ENCODE results near the gene USP24.
A peak's percentile ranks its signal among the peaks of the same experiment; 100 is the strongest.

The USP24 gene

DNA sequence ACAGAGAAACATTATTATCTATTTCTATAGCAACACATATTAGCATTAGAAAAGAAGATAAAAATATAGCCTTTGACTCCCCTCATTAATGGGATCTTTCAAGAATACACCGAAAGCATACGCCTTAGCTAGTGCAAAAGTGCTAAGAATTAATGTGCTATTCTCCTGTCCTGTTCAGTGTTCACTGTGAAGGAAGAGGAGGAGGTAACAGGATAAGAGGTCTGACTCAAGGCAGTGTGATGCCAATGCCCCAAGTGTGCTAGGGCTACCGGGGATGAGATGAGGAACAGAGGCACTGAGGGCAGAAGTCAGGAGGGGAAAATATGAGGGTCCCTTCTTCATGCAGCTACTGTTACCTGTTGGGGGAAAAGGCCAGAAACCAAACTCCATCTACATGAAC is 43.5 kb downstream of the USP24 start:
- Mint-ChIP-seq H3K27ac (no peak overlapping the region), H3K4me1 (ENCODE audit: low read depth) (peaks cover 40% of the 10 kb centered on the region), H3K9me3 (no peaks in the 10 kb centered on the region), H3K27me3 (no peaks in the 10 kb centered on the region), H3K36me3 (ENCODE audit: low read depth) (peaks cover 71% of the 10 kb centered on the region), H3K4me3 (no peak overlapping the region)

DNA sequence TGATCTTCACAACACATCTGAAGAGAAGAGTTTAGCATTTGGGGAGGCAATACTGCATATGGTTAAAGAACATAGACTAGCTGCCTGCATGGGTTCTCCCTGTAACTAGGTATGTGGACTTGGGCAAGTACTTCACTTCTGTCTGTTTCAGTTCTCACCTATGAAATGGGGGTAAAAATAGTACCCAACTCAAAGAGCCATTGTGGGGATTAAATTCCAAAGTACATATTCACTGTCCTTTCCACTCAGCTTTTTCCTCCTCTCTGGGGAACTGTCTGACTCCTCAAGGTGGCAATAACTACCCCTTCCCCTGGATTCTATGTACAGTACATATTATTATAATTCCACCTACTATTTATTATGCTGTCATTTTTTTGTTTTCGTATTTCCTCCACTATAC is 44.7 kb downstream of the USP24 start:
- no peaks in the 10 kb centered on the region for H3K9me3 Mint-ChIP-seq

DNA sequence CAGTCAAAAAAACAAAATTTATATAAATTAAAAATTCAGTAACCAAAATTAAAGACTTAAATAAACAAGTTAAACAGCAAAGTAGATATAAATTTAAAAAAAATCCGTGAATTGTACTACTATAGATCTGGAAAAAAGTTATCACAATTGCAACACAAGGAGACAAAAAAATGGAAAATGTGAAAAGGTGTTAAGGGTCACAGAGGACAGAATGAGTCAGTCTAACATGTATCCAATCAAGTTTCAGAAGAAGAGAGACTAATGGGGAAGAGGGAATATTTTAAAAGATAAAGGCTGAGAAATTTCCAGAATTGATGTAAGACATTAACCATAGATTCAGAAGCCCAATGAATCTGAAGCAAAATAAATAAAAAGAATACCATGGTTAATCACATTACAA is 46.0 kb downstream of the USP24 start:
- H3K27ac Mint-ChIP-seq: peak overlapping the region; percentile 96
- no peaks in the 10 kb centered on the region for H3K27me3 Mint-ChIP-seq
- peaks cover 85% of the 10 kb centered on the region for H3K36me3 Mint-ChIP-seq (ENCODE audit: low read depth)
- H3K9me3 Mint-ChIP-seq: no peaks in the 10 kb centered on the region
- H3K4me1 Mint-ChIP-seq (ENCODE audit: low read depth): peaks cover 54% of the 10 kb centered on the region
- peak overlapping the region; percentile 24 for H3K4me3 Mint-ChIP-seq

More for the DNA sequence above, 44.7 kb downstream of the USP24 start:
- Mint-ChIP-seq H3K36me3 (ENCODE audit: low read depth) (peaks cover 74% of the 10 kb centered on the region), H3K27me3 (no peaks in the 10 kb centered on the region), H3K4me1 (ENCODE audit: low read depth) (peaks cover 41% of the 10 kb centered on the region), H3K4me3 (no peak overlapping the region), H3K27ac (peak overlapping the region; percentile 96)

DNA sequence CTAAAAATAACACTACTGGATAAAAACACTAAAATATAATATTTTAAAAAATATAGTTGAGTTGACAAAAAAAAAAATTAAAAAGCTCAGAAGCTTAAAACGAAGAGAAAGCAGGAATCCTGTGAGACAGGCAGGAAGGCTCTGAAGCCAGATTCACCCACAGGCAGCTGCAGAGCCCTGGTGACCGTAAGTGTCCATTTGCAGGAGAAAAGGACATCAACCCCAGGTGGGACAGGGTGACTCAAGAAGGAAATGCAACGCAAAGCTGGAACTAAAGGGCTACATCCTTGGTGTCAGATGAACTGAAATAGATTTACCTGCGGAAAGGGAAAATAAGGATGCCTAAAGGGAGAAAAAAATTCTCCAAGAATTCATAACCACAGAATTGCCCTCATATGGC is 46.8 kb downstream of the USP24 start:
- H3K4me3 Mint-ChIP-seq: no peak overlapping the region
- peak overlapping the region; percentile 96 for H3K27ac Mint-ChIP-seq
- H3K9me3 Mint-ChIP-seq: no peaks in the 10 kb centered on the region
- peaks cover 85% of the 10 kb centered on the region for H3K36me3 Mint-ChIP-seq (ENCODE audit: low read depth)
- H3K27me3 Mint-ChIP-seq: no peaks in the 10 kb centered on the region
- H3K4me1 Mint-ChIP-seq (ENCODE audit: low read depth): peaks cover 58% of the 10 kb centered on the region

DNA sequence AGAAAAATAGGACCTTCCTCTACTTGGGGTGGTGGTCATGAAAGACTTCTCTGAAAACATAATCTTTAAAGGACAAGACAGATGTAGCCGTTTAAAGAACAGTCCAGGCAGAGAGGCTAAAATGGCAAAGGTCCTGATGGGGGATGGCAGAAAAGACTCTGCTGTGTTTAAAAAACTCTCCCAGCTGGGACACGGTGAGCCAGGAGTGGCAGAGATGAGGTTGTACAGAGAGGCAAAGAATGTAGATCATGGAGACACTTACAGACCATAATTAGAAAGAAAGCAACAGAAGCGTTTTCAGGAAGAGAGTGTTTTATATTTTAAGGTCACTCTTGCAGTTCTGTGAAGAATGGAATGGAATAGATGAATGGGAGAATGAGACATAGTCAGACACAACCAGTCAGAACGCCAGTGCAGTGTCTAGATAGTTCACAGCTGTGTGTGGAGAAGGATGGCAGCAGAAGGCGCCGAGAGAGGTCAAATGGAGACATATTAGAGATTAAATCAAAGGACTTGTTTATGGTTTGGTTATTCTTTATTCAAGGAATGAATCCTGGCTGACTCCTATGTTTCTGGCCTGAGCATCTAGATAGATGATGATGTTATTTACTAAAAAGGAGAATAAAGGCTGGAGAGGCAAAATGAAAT is 47.8 kb downstream of the USP24 start:
- no peaks in the 10 kb centered on the region for H3K27me3 Mint-ChIP-seq
- H3K27ac Mint-ChIP-seq: peak overlapping the region; percentile 69
- H3K4me3 Mint-ChIP-seq: no peak overlapping the region
- H3K36me3 Mint-ChIP-seq (ENCODE audit: low read depth): peaks cover 83% of the 10 kb centered on the region
- no peaks in the 10 kb centered on the region for H3K9me3 Mint-ChIP-seq
- H3K4me1 Mint-ChIP-seq (ENCODE audit: low read depth): peaks cover 58% of the 10 kb centered on the region

DNA sequence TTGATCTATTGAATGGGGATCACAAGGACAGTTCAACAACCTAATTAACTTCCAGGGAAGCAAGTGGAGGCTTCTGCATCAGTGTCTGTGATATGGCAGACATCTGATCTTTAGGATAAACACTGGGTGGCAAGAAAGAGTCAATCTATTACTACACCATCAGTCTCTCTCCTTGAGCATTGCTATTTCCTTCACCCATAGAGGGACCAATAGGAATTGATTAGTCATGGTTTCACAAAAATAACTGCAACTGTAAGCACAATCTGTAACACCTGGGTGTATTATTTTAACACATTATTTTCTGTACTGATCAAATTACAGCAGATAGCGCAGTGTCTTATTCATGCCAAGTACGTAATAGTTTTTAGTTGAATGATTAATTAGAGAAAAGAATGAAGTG is 50.3 kb downstream of the USP24 start:
- Mint-ChIP-seq H3K4me1 (ENCODE audit: low read depth) (peaks cover 48% of the 10 kb centered on the region), H3K27me3 (no peaks in the 10 kb centered on the region)

DNA sequence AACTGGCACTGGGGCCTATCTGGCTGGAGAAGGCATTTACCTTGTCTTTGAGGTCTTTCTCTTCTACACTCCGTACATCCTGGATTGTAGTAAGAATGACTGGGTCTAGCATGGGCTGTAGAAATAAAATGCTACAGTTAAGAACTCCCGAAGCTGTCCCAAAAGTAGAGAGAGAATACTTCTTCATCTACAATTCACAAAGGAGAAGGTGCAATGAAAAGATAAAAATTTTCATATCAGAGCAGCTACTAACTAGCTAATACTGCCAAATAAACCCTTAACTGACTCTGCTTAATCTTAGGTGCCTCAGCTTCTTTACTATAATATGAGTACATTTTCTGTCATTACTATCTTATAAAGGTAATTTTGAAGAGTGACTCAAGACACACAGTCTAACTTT is 55.6 kb downstream of the USP24 start:
- H3K27me3 Mint-ChIP-seq: no peaks in the 10 kb centered on the region
- H3K27ac Mint-ChIP-seq: no peak overlapping the region
- no peaks in the 10 kb centered on the region for H3K9me3 Mint-ChIP-seq
- peaks cover 18% of the 10 kb centered on the region for H3K4me1 Mint-ChIP-seq (ENCODE audit: low read depth)
- H3K4me3 Mint-ChIP-seq: no peak overlapping the region
- H3K36me3 Mint-ChIP-seq (ENCODE audit: low read depth): peaks cover 70% of the 10 kb centered on the region

More for the DNA sequence above, 50.3 kb downstream of the USP24 start:
- Mint-ChIP-seq H3K36me3 (ENCODE audit: low read depth) (peaks cover 75% of the 10 kb centered on the region), H3K27ac (peak overlapping the region; percentile 84), H3K4me3 (no peak overlapping the region), H3K9me3 (no peaks in the 10 kb centered on the region)

DNA sequence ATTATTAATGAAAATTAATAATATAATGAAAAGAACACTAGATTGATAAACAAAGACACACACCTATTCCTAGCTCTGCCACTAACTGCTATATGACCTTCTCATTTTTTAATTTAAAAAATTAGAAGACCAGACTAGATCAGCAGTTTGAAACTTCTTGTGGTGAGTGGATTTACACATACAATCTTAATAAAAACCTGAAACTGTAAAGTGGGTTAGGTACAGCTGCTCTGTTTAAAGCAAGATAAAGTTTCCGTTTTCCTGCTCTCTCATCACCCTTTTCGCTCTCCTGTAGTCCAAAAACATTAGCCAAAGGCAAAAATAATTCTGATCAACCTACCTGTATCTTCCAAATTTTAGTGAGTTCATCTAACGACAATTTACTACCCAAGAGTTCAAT is 58.6 kb downstream of the USP24 start:
- Mint-ChIP-seq H3K9me3 (no peaks in the 10 kb centered on the region), H3K27me3 (no peaks in the 10 kb centered on the region), H3K27ac (no peak overlapping the region), H3K36me3 (ENCODE audit: low read depth) (peaks cover 80% of the 10 kb centered on the region), H3K4me3 (no peak overlapping the region), H3K4me1 (ENCODE audit: low read depth) (peaks cover 27% of the 10 kb centered on the region)

DNA sequence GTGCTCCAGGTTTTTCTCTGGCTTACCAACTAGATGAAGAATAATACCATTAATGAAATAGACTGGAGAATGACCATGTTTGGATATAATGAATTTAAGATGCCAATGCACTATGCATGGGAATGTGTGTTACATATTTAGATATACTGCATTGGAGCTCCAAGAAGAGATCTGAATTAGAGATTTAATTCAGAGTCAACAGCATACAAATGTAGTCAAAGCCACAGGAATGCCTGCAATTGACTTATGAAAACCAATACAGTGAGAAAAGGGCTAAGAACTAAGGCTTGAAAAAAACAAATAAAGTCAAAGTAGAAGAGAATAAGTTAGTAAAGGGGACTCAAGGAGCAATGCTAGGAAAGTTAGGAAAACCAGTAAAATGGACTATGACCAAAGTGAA is 59.1 kb downstream of the USP24 start:
- H3K4me3 Mint-ChIP-seq: no peak overlapping the region
- no peaks in the 10 kb centered on the region for H3K9me3 Mint-ChIP-seq
- no peaks in the 10 kb centered on the region for H3K27me3 Mint-ChIP-seq
- H3K36me3 Mint-ChIP-seq (ENCODE audit: low read depth): peaks cover 82% of the 10 kb centered on the region
- peaks cover 32% of the 10 kb centered on the region for H3K4me1 Mint-ChIP-seq (ENCODE audit: low read depth)
- H3K27ac Mint-ChIP-seq: peak overlapping the region; percentile 42

DNA sequence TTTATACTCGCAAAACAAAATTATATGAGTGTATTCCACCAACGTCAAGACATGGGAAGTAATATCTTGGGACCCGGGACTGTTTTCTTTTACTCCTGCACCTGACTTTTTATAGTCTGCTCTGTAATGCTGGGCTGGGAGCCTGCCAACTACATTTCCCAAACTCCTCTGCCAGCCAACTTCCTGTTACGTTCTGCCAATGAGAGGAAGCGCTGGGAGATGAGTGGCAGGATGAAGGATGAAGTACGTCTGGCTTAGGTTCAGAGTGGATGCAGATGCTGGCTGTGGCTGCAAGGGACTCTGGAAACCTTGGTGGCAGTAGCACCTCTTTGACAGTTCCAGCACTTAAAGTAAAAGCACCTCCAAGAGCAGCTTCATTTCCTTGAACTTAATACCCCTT is 59.6 kb downstream of the USP24 start:
- Mint-ChIP-seq H3K27me3 (no peaks in the 10 kb centered on the region), H3K9me3 (no peaks in the 10 kb centered on the region), H3K4me1 (ENCODE audit: low read depth) (peaks cover 38% of the 10 kb centered on the region), H3K4me3 (no peak overlapping the region), H3K36me3 (ENCODE audit: low read depth) (peaks cover 83% of the 10 kb centered on the region), H3K27ac (peak overlapping the region; percentile 42)

DNA sequence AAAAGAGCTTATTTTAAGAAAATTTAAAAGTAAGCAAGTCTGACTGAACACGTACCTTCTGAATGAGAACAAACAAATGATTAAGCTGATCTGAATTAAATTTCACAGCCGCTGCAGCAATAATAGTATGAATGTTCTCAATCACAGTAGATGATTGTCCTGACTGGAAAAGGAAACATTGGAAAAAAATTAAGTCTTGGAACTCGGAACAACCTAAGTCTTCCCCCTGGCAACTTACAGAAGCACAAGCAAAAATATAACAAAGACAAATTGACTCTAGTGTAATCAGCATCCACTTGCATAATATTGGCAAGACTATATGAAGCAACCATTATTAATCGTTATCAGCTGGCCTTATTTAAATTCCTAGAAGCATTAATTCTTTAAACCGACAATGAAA is 60.5 kb downstream of the USP24 start:
- Mint-ChIP-seq H3K36me3 (ENCODE audit: low read depth) (peaks cover 76% of the 10 kb centered on the region), H3K9me3 (no peaks in the 10 kb centered on the region), H3K4me3 (no peak overlapping the region), H3K27me3 (no peaks in the 10 kb centered on the region), H3K4me1 (ENCODE audit: low read depth) (peaks cover 38% of the 10 kb centered on the region), H3K27ac (no peak overlapping the region)

DNA sequence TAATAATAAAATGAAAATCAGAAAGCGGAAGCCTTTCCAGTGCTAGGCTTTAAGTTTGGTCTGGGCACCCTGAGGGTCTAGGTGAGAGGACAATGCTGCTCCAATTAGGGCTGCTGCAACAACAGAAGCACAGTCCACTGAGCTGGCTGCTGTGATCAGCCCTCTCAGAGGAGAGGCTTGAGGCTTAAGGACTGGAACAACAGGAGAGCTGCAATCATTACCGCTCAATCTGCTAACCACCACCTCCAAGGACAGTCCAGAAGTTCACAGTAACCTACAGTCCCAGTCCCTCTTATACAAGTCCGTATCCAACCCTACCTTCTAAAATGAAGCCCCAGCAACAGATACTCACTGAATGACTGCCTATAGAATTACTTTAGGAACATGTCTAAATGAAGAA is 62.1 kb downstream of the USP24 start:
- peaks cover 66% of the 10 kb centered on the region for H3K36me3 Mint-ChIP-seq (ENCODE audit: low read depth)
- no peaks in the 10 kb centered on the region for H3K27me3 Mint-ChIP-seq
- H3K4me3 Mint-ChIP-seq: no peak overlapping the region
- H3K9me3 Mint-ChIP-seq: no peaks in the 10 kb centered on the region
- H3K27ac Mint-ChIP-seq: peak overlapping the region; percentile 52
- peaks cover 38% of the 10 kb centered on the region for H3K4me1 Mint-ChIP-seq (ENCODE audit: low read depth)

DNA sequence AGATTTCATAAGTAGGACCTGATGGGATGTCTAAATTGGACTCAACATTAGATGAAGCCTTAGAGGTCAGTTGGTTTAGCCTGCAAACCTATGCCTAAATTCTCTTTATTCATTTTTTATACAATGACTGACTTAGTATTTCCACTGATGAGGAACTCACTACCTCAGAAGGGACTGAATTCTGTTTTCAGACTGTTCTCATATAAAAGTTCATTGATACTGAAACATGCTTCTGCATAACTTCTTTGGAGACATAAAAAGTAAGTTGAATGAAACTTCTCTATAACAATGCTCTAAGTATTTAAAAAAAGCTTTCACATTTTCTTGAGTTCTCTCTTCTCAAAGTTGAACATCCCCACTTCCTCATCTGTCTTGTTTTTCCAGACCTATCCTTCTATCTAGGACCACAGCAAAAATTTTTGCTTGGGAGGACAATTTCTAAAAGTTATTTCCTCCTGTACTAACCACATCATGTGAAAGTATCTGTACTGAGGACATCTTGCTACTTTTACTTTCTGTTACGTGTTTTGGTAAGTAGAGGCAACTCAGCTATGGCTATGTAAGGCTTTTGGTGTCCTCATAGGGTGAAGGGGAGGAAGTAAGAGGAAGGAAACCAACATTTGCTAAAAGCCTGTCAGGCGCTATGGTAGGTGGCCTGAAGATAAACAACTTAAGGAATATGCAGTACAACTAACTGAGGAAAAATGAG is 64.1 kb downstream of the USP24 start:
- Mint-ChIP-seq H3K36me3 (ENCODE audit: low read depth) (peaks cover 71% of the 10 kb centered on the region), H3K4me1 (ENCODE audit: low read depth) (peaks cover 31% of the 10 kb centered on the region), H3K4me3 (peak overlapping the region; percentile 73), H3K27me3 (no peaks in the 10 kb centered on the region), H3K9me3 (no peaks in the 10 kb centered on the region), H3K27ac (peak overlapping the region; percentile 95)

DNA sequence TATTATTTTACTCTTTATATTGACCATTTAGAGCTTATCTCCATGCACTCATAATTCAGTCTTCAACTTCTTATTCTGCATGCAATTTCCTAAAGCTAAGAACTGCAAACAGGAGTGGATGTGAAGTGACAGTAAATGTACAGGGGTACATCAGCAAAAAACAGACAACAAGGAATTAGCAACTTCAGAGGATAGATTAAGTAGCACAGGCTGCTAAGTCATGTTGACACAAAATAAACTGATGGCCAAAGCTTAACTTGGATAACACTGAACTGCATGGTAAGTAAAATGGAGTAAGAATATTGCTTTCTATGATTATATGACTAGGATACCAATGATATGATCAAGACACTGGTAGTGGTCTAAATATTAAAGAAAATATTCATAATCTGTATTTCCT is 66.5 kb downstream of the USP24 start:
- peaks cover 63% of the 10 kb centered on the region for H3K36me3 Mint-ChIP-seq (ENCODE audit: low read depth)
- peaks cover 28% of the 10 kb centered on the region for H3K4me1 Mint-ChIP-seq (ENCODE audit: low read depth)
- no peaks in the 10 kb centered on the region for H3K27me3 Mint-ChIP-seq
- no peak overlapping the region for H3K27ac Mint-ChIP-seq
- H3K9me3 Mint-ChIP-seq: no peaks in the 10 kb centered on the region
- H3K4me3 Mint-ChIP-seq: no peak overlapping the region

DNA sequence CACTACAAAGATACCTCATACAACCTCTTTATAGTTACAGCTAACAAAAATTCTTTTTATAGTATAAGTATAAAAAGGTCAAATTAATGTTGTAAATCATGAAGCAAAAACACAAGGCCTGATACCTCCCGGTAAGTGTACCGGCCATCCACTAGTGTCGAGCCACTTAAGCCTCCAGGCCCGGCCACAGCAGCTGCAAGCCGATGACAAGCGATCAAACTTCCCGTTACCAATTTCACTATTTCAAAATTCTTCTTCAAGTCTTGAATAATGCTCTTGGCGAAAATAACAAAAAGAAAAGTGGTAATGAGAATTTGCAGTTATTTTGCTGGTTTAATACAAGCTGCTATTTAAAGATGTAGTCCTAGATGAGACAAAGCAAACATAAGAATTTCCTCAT is 67.6 kb downstream of the USP24 start:
- Mint-ChIP-seq H3K9me3 (no peaks in the 10 kb centered on the region), H3K4me3 (no peak overlapping the region), H3K4me1 (ENCODE audit: low read depth) (peaks cover 20% of the 10 kb centered on the region), H3K27ac (no peak overlapping the region), H3K36me3 (ENCODE audit: low read depth) (peaks cover 60% of the 10 kb centered on the region), H3K27me3 (no peaks in the 10 kb centered on the region)

DNA sequence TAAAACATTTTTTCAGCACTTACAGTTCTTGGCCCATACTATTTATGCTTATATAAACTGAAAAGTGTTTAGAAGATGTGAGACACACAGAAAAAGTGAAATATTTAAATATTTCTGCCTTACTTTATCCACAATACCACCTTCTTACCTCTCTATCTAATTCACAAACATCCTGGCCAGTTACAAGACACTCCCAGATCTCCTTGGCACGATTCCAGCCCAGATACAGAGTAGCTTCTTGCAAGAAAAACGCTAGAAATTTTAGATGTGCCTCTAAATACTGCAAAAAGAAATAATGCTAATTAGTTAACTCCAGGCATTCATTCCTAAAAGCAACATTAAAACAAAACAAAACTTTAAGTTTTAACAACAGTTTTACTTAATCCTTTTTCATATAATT is 68.4 kb downstream of the USP24 start:
- Mint-ChIP-seq H3K9me3 (no peaks in the 10 kb centered on the region), H3K27ac (no peak overlapping the region), H3K27me3 (no peaks in the 10 kb centered on the region), H3K4me3 (no peak overlapping the region), H3K4me1 (ENCODE audit: low read depth) (peaks cover 12% of the 10 kb centered on the region), H3K36me3 (ENCODE audit: low read depth) (peaks cover 60% of the 10 kb centered on the region)
